SK-MEL-5 (cell line): Measurements from ENCODE around the gene NEUROD1. TPM values are rescaled to one million over a fixed set of nuclear protein-coding genes. Genes with fewer than 3 reads are reported as not detected.

Experiments
- DNase-seq: peaks from one replicate; pipeline ENCODE4 v3.0.0-alpha.2; 2016; ENCODE audit warnings: low read depth, low spot score
- in situ Hi-C: cut with HindIII; loops from 2 replicates; pipeline ENCODE4 v1.10.0; 2016; ENCODE audit warnings: low sequenced_read_pairs, high pct_unique_total_duplicates, low pct_unique_long_range_greater_than_20kb
- total RNA-seq: library from RNA; depleted of rRNA; stranded (reverse); fragments of >200 nt; shearing (Covaris generic); gene quantifications from 2 replicates; pipeline ENCODE4 v1.2.3, GENCODE V29; 2014

The NEUROD1 gene
- total RNA-seq, 1 experiment from 2014 or later, result not detected

DNA sequence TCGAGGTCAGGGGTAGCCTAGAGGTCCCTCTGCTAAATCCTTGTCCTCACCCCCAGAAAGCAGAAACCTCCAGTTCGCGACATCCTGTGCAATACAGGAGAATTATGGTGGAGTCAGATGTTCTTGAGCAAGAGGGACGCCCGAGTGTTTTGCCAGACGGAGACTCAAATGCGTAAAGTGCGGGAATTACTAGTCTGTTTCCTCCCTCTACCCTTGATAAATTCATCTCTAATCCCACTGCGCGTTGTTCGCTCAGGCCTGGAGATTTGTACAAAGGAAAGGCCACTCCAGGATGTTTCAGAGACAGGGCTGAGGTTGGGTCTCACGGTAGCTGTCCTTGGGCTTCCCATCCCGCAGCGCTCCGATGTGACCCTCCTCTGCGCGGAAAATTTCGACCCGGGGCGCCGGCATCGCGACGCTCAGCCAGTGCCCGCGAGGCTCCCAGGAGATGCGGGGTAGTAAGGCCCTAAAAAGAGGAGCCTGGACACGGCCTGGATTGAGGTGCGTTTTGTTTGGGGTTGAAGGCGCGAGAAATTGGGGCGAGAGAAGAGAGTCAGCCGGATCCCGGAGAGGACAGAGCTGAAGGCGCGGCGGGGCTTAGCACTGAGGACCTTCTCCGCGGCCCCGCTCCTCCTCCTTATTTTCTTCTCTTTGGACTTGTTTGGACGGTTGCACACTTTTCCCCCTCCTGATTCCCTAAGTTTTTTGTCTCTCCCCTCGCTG lies 2.6 kb upstream of the NEUROD1 start:
- DNase-seq, result no peak
- in situ Hi-C loops, result no loop called here

DNA sequence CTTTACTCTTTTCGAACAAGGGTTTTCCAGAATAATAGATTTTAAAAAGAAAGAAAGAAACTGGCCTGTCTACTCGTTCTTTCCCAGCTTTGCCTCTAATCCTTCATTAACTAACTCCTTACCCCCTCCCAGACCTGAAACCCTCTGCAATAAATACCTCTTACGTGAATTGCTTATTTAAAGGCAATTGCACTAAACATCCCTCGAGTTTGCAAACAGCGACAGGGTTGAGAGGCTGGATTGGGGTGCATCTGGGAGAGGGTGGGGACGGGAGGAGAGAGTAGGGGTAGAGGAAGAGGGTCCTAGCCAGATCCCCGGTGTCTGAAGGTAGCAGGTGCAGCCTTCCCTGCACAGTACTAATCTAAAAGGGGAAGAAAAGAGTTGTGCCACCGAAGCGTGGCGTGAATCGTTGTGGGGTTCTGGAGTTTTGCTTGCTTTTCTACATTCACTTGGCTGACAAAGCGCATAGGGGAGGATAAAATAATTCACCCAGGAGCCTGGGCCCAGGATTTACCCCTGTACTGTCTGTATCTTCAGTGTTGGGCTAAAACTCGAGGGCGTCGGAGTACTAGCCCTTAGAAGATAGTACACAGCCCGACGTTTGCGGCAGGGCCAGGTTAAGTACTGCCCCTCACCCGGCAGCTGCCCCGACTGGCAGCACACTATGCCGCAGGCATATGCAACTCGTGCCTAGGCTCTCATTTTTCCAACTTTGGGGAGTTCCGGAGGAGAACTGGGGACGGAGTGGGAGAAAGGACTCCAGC lies 1.9 kb upstream of the NEUROD1 start:
- in situ Hi-C loops, result no loop called here
- DNase-seq, result no peak

DNA sequence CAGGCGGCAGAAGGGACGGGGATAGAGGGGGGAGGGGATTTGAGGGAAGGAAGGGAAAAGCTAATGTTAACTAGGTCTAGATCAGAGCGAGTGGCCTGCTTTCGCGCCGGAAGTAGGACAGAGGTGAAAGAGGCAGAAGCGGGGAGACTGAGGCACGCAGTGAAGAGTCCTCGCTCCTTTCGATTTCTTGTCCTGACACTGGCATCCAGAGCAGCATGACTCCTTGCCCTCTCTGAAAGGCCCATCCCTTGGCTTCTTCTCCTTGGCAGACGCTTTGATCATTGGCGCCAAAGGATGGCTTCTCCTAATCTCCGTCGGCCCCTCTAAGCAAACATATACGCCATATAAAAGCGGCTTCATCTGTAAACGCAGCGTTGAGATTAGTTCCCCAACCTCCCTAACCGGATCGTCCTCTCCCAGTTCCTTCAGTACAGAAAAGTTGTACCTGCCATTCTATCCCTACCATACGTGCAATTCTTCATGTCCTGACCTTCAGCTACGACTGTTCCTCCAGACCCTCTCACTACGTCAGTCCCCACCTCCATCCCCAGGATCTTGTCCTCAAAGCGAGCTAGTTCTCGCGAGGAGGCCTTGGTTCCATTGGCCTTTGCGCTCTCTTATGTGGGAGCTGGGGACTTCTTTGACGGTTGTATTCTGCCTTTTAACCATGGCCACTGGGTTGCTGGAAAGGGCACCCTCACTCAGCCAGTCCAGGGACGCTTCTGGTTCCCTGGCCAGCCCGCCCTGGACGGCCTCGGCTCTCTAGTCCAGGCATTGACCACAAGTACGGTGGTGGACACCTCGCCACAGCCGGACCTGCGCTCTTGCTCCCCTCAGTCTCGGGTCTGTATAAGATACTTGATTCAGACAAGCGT lies 857 bp upstream of the NEUROD1 start:
- in situ Hi-C loops, result no loop called here
- no peak for DNase-seq

GRCh38 chr2:181679544-181679979 lies 755 bp downstream of the NEUROD1 start:
- in situ Hi-C loops, result no loop called here
- no peak for DNase-seq

- DNase-seq, result no peak
- in situ Hi-C loops, result no loop called here
Observed at GRCh38 chr2:181678861-181679543, 1.3 kb downstream of the NEUROD1 start.

- in situ Hi-C loops, result no loop called here
- peak; percentile 42 for DNase-seq
Observed at GRCh38 chr2:181677912-181678586, 2.3 kb downstream of the NEUROD1 start.

GRCh38 chr2:181675254-181675653 lies 5.1 kb downstream of the NEUROD1 start:
- DNase-seq, result no peak
- in situ Hi-C loops, result no loop called here

GRCh38 chr2:181674461-181674860 lies 5.9 kb downstream of the NEUROD1 start:
- in situ Hi-C loops, result no loop called here
- DNase-seq, result no peak

DNA sequence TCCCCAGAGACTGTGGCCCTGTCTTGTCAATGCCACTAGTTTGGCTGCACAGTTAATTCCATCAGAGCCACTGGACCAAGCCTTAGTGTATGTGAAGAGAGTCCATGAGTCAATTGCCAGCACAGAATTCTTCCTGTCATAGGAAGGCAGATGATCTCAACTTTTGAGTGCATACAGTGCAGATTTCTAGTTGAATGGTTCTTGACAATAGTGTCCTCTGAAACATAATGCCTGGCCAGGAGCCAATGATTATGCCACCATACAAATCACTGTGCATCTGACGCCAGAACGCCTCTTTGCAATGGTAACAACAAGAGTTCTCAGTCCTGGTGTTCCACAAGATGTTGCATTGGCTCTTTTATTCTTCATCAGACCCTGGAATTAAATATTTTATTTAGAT lies 7.1 kb downstream of the NEUROD1 start:
- peak; percentile 70 for DNase-seq
- in situ Hi-C loops, result no loop called here

DNA sequence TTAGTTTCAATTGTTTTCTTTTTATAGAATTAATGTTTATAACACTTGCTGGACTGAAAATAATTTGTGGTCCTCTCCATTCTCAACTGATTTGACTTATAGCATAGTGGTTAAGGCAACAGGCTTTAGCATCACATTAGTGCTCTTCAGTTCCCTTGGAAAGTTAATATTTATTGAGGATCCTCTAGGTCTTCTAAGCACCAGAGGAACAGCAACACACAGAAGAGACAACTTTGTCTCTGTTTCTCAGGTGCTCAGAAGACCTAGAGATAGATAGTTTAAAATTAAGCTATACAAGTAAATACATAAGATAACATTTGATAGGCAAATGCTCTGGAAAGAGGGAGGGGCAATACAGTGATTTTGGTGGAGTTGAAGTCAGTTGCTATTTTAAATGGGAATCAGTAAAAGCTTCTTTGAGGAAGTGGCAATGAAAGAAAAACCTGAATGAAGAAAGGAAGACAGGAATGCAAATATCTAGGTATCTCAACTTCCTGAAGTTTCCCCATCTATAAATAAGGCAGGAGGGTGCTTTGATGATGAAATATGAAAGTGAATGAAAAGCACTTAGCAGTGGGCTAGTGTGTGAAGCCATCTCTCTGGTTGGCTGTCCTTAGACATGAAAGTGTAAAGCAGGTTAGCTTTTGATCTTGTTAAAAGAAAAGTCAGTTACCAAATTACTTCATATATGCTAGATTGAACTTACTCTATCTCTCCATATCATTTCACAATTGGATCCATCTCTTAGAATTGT lies 7.9 kb downstream of the NEUROD1 start:
- in situ Hi-C loops, result no loop called here
- DNase-seq, result no peak

- in situ Hi-C loops, result no loop called here
- no peak for DNase-seq
Observed at GRCh38 chr2:181670632-181671031, 9.7 kb downstream of the NEUROD1 start.

DNA sequence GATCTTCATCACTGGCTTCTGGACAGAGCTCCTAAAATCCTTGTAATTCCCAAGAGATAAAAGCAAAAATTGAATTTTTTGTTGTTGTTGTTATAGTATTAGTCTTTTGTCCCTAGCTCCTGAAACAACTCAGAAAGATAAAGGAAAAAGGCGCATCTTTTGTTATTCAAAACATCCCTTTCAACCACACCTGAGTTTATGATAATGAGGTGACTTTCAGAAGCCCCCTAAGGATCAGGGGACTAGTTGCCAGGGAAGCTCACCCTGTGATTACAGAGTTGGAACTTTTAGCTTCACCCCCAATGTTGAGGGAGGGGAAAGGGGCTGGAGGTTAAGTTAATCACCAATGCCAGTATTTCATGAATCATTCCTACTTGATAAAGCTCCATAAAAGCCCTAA lies 13.1 kb downstream of the NEUROD1 start:
- DNase-seq, result no peak
- in situ Hi-C loops, result no loop called here

- DNase-seq, result no peak
- in situ Hi-C loops, result no loop called here
Observed at GRCh38 chr2:181662287-181662686, 18.0 kb downstream of the NEUROD1 start.

DNA sequence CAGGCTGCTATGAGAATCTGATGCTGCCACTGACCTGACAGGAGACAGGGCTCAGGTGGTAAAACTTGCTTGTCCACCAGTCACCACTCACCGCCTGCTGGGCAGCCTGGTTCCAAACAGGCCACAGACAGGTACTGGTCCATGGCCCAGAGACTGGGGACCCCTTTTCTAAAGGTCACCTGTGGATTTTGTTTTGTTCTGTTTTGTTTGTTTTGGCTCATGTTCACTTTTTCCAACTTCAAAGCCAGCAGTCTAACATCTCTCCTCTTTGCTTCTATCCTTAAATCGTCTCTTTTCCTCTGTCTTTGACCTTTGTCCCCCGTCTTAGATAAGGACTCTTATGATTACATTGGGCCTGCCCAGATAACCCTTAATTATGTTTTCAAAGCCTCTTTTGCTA lies 20.1 kb downstream of the NEUROD1 start:
- DNase-seq, result no peak
- in situ Hi-C loops, result no loop called here

GRCh38 chr2:181658444-181658843 lies 21.9 kb downstream of the NEUROD1 start:
- in situ Hi-C loops, result no loop called here
- no peak for DNase-seq

GRCh38 chr2:181657379-181657778 lies 22.9 kb downstream of the NEUROD1 start:
- no peak for DNase-seq
- in situ Hi-C loops, result no loop called here
